ENCODE data around the gene C15orf62. TPM values are rescaled to one million over a fixed set of nuclear protein-coding genes. Genes with fewer than 3 reads are reported as not detected.
A peak's percentile ranks its signal among the peaks of the same experiment; 100 is the strongest.

Gene C15orf62
- total RNA-seq, 2 donors from 2014 or later: 0.12 to 0.22 TPM

DNA sequence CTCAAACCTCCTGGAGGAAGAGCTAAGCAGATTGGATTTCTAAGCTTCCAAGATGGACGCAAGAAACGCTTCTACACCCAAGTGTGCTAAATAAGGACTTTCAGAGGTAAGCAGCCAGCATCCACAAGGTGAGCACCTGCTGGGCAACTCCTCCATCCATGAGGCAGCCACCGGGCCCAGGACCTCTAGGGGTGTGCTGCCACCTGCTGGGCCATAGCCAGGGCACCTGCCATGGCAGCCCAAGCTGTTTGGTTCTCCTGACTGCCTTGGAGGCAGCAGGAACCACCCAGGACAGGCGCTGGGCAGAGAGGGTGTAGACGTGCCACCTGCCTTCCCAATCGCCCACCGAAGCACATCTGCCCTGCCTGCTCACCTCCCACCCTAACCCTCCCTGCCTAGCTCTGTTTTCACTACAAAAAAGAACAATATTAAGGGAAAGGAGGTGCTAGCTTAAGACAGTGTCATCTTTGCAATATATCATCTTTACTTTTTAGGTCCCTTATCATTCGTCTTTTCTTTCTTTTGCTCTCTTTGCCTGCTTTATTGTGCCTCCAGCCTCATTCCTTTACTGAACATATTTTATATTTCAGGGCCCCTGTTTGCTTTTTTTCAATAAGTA, 12.9 kb downstream of the C15orf62 start:
- Mint-ChIP-seq H3K9me3 (no peaks in the 10 kb centered on the region), H3K4me3 (no peak overlapping the region), H3K27ac (peak overlapping the region in 1 of 2 donors; percentile 3), H3K27me3 (no peaks in the 10 kb centered on the region), H3K4me1 (ENCODE audit: low read depth in 2 of 2) (peaks cover 14 to 28% of the 10 kb centered on the region in 2 donors), H3K36me3 (peaks cover 5% of the 10 kb centered on the region)
- DNase-seq (ENCODE audit: low spot score) (peak; percentile 71), ATAC-seq (peak; percentile 87 to 93)

DNA sequence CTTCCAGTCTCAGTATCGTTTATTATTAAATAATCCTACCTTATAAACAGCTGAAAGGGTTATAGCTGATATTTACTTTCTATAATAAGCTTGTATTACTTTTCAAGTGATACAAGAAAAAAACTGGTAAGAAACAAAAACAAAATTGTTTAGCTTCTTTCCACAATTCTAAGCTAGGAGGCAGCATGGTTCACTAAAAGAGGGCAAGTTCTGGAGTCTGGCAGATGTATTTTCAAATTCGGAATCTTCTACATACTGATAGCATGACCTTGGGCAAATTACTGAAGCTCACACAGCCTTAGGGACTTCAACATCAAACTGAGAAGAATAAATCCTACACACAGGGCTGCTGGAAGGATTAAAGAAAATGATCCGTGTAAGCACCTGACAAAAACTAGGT, 15.4 kb downstream of the C15orf62 start:
- H3K4me3 Mint-ChIP-seq: no peak overlapping the region
- H3K27me3 Mint-ChIP-seq: no peaks in the 10 kb centered on the region
- DNase-seq (ENCODE audit: low spot score) (no peak), ATAC-seq (no peak)
- H3K27ac Mint-ChIP-seq: no peak overlapping the region
- no peaks in the 10 kb centered on the region for H3K9me3 Mint-ChIP-seq
- H3K4me1 Mint-ChIP-seq (ENCODE audit: low read depth in 2 of 2): peaks cover 21 to 34% of the 10 kb centered on the region in 2 donors
- H3K36me3 Mint-ChIP-seq: no peaks in the 10 kb centered on the region

DNA sequence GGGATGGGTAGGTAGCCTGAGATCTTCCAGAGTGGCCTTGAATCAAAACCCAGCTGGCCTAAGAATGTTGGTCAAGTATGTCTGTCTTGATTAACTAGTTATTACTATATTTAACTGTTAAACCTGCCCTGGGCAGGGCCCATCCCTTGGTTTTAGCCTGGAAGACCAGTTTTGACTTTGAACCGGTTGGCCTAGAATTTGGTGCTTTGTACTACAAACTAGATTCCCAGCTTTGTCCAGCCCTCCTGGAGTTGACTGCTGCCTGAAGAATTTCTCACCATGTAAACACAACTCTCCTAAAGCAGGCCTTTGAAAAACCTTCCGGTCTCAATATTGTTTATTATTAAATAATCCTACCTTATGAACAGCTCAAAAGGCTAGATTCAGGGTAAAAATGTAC, 16.0 kb downstream of the C15orf62 start:
- no peaks in the 10 kb centered on the region for H3K27me3 Mint-ChIP-seq
- H3K4me3 Mint-ChIP-seq: no peak overlapping the region
- ATAC-seq (no peak), DNase-seq (ENCODE audit: low spot score) (no peak)
- H3K9me3 Mint-ChIP-seq: no peaks in the 10 kb centered on the region
- H3K4me1 Mint-ChIP-seq (ENCODE audit: low read depth in 2 of 2): peaks cover 21 to 34% of the 10 kb centered on the region in 2 donors
- H3K27ac Mint-ChIP-seq: no peak overlapping the region
- no peaks in the 10 kb centered on the region for H3K36me3 Mint-ChIP-seq

DNA sequence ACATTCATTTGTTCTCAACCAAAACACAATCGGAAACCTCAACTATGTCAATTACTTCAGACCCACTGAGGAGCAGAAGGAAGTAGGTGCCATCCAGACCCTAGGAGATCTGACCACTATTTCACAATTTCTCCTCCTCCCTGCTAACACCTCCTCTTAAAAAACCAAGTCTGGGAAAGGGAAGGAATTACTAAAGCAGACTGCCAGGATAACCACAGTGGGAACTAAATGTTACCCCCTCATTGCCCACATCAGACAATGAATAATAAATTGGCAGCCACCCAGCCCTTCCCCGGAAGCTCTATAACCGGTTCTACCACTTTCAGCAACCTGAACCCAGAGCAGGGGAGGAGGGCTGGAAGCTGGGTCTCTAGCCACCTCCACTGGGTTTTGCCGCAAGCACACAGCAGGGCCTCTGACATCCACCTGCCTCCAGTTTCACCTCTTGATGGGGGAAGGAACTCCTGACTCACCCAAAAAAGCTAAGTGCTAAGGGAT, 17.6 kb downstream of the C15orf62 start:
- peak; percentile 45 for DNase-seq (ENCODE audit: low spot score)
- peak overlapping the region; percentile 39 to 57 for H3K27ac Mint-ChIP-seq
- H3K9me3 Mint-ChIP-seq: no peaks in the 10 kb centered on the region
- peak; percentile 45 to 50 for ATAC-seq
- peak overlapping the region; percentile 18 for H3K4me3 Mint-ChIP-seq
- peaks cover 21 to 34% of the 10 kb centered on the region in 2 donors for H3K4me1 Mint-ChIP-seq (ENCODE audit: low read depth in 2 of 2)
- H3K27me3 Mint-ChIP-seq: no peaks in the 10 kb centered on the region
- no peaks in the 10 kb centered on the region for H3K36me3 Mint-ChIP-seq

DNA sequence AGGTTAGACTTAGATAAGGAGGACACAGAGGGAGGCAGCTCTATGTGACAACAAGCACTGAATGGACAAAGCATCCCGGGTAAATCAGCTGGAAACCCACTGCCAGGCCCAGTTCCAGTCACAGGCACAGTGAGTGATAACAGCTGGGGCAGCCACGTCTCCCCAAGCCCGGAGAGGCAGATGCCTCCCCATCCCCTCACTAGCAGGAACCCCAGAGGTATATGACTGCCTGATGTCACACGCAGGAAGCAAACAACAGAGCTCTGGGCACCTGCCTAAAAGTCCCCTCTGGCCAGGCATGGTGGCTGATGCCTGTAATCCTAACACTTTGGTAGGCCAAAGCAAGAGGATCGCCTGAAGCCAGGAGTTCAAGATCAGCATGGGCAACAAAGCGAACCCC, 18.2 kb downstream of the C15orf62 start:
- Mint-ChIP-seq H3K4me1 (ENCODE audit: low read depth in 2 of 2) (peaks cover 22 to 30% of the 10 kb centered on the region in 2 donors), H3K36me3 (no peaks in the 10 kb centered on the region), H3K27ac (peak overlapping the region in 1 of 2 donors; percentile 57), H3K27me3 (no peaks in the 10 kb centered on the region), H3K9me3 (no peaks in the 10 kb centered on the region), H3K4me3 (peak overlapping the region; percentile 18)
- ATAC-seq (no peak), DNase-seq (ENCODE audit: low spot score) (peak; percentile 37)

DNA sequence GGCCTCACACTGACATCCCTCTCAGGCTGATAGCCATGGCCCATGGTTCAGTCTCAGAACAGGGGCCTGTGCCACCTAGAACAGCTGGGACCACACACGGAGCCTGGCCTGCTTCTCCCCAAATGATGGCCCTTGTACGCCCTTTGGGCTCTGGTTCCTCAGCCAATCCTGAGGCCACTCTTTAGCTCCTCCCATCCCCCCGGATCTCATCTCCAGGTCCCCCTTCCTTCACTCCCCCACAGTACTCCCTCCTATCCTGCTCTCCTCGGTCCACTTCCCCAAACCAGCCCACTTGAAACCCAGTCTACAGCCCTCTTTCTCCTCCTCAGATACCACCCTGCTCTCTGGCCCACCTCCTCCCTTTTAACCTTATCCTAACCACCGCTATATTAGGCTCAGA, 19.3 kb downstream of the C15orf62 start:
- H3K27ac Mint-ChIP-seq: peak overlapping the region in 1 of 2 donors; percentile 55
- no peak overlapping the region for H3K4me3 Mint-ChIP-seq

DNA sequence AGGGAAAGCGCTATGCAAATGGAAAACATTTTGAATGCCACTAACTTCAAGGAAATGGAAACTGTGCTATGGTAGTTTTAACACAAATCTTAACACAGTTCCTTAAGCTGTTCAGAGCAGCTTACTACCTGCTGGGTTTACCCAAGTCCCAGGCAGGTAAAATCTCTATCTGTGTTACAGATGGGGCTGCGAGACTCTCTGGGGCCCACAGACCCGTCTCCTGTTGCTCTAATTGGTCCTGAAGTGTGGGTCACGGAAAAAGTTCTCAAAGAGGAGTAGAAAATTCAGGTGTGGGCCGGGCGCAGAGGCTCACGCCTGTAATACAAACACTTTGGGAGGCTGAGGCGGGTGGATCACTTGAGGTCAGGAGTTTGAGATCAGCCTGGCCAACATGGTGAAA, 20.2 kb downstream of the C15orf62 start:
- ATAC-seq (no peak), DNase-seq (ENCODE audit: low spot score) (no peak)
- Mint-ChIP-seq H3K4me3 (no peak overlapping the region), H3K27me3 (no peaks in the 10 kb centered on the region), H3K4me1 (ENCODE audit: low read depth in 2 of 2) (peaks cover 32 to 34% of the 10 kb centered on the region in 2 donors), H3K27ac (no peak overlapping the region), H3K9me3 (no peaks in the 10 kb centered on the region), H3K36me3 (peaks cover 4% of the 10 kb centered on the region)

More for the DNA sequence above, 19.3 kb downstream of the C15orf62 start:
- DNase-seq (ENCODE audit: low spot score) (peak; percentile 38), ATAC-seq (no peak)
- H3K27me3 Mint-ChIP-seq: no peaks in the 10 kb centered on the region
- no peaks in the 10 kb centered on the region for H3K9me3 Mint-ChIP-seq
- peaks cover 32 to 34% of the 10 kb centered on the region in 2 donors for H3K4me1 Mint-ChIP-seq (ENCODE audit: low read depth in 2 of 2)
- H3K36me3 Mint-ChIP-seq: peaks cover 4% of the 10 kb centered on the region

DNA sequence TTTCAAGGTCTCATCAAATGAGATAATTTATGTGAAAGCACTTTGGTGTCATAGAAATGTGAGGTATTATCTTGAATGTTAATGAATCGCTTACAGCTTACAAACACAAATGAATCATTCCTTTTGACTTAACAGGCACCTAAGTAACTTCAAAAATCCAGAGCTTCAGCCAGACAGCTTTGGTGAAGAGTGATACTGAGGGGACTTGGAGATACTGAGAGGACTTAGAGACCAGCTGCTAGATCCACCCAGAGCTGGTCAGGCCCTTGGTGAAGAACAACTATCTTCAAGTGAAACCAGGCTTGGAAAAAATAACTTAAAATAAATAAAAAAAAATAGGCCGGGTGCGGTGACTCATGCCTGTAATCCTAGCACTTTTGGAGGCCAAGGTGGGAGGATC, 20.9 kb downstream of the C15orf62 start:
- DNase-seq (ENCODE audit: low spot score): no peak
- Mint-ChIP-seq H3K36me3 (peaks cover 4% of the 10 kb centered on the region), H3K4me3 (no peak overlapping the region), H3K9me3 (no peaks in the 10 kb centered on the region), H3K27ac (no peak overlapping the region), H3K4me1 (ENCODE audit: low read depth in 2 of 2) (peaks cover 32 to 34% of the 10 kb centered on the region in 2 donors), H3K27me3 (no peaks in the 10 kb centered on the region)
- no peak for ATAC-seq

DNA sequence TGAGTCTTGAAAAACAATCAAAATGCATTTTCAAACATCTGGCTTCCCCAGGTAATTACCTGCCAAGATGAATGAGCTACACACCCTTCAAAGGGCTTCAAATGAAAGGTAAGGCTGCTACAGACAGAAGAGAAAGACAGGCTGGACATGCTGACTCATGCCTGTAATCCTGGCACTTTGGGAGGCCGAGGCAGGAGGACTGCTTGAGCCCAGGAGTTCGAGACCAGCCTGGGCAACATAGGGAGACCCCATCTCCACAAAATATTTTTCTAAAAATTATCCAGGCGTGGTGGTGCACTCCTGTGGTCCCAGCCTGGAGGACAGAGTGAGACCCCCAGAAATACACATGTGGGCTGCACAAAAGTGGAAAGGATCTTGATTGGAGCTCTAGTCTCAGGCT, 22.6 kb downstream of the C15orf62 start:
- Mint-ChIP-seq H3K4me3 (no peak overlapping the region), H3K9me3 (no peaks in the 10 kb centered on the region), H3K27ac (no peak overlapping the region), H3K36me3 (peaks cover 4% of the 10 kb centered on the region), H3K4me1 (ENCODE audit: low read depth in 2 of 2) (peaks cover 25 to 26% of the 10 kb centered on the region in 2 donors), H3K27me3 (no peaks in the 10 kb centered on the region)
- DNase-seq (ENCODE audit: low spot score): peak; percentile 31
- ATAC-seq: no peak

DNA sequence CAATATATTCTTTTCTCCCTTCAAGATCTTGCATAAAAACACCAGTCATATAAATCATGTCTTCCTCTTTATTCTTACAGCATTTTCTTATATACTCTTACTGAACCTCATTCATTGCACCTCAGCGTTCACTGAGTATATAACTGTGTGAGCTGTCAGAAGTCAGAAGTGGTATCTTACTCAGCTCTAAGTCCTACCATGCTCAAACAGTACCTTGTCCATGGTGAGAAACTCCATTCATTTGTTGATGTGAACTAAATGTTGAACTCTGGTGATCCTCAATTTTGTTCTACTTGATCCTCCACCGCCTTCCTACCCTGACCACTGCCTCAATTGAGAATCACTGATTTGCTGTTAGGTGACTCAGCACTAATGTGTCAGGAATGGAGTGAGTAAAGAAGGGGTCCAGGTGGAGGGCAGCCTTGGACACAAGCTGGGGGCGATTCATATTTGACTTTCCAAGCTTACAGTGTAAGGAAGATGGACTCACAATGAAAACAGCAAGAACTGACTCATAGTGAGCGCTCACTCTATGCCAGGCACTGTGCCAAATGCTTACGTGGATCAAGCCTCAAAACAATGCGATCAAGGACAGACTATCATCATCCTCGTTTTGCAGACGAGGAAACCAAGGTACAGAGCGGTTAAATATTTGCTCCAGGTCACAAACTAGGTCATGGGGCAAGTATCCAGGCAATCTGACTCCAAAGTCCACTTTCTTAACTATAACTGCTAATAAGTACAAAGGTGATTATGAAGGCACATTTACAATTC, 23.6 kb downstream of the C15orf62 start:
- Mint-ChIP-seq H3K27me3 (no peaks in the 10 kb centered on the region), H3K36me3 (peaks cover 4% of the 10 kb centered on the region), H3K9me3 (no peaks in the 10 kb centered on the region), H3K4me1 (ENCODE audit: low read depth in 2 of 2) (peaks cover 23 to 24% of the 10 kb centered on the region in 2 donors), H3K27ac (peak overlapping the region in 1 of 2 donors; percentile 64), H3K4me3 (peak overlapping the region; percentile 1)
- ATAC-seq: peak in 1 of 2 donors; percentile 80
- no peak for DNase-seq (ENCODE audit: low spot score)

DNA sequence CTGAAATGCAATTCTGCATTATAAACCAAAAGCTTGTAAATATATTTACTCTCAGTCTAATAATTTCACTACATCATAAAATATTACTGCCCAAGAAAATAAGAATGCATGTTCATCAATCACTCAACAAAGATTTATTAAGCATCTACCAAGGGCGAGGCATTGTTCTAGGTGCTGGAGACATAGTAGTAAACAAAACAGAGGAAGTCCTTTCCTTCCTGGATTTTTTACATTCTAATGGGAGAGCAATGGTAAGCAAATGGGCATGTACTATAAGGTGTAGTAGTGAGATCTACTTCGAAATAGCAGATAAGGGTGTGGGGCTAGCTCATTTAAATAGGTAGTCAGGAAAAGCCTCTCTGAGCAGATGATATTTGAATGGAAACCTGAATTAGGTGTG, 26.3 kb downstream of the C15orf62 start:
- Mint-ChIP-seq H3K4me3 (no peak overlapping the region), H3K9me3 (no peaks in the 10 kb centered on the region), H3K4me1 (ENCODE audit: low read depth in 2 of 2) (peaks cover 20 to 22% of the 10 kb centered on the region in 2 donors), H3K27ac (no peak overlapping the region), H3K36me3 (peaks cover 7% of the 10 kb centered on the region), H3K27me3 (no peaks in the 10 kb centered on the region)
- no peak for ATAC-seq
- no peak for DNase-seq (ENCODE audit: low spot score)

DNA sequence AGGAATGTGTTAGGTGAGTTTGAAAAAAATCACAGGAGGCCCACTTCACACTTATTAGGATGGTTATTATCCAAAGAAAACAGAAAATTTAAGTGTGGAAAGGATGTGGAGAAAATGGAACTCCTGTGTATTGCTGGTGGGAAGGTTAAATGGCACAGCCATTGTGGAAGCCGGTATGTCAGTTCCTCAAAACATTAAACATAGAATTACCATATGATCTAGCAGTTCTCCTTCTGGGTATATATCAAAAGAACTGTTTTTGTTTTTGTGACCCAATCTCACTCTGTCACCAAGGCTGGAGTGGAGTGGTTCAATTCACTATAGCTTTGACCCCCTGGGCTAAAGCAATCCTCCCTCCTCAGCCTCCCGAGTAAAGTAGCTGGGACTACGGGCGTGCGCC, 26.7 kb downstream of the C15orf62 start:
- H3K27me3 Mint-ChIP-seq: no peaks in the 10 kb centered on the region
- H3K9me3 Mint-ChIP-seq: no peaks in the 10 kb centered on the region
- peaks cover 10% of the 10 kb centered on the region for H3K36me3 Mint-ChIP-seq
- DNase-seq (ENCODE audit: low spot score): no peak
- no peak overlapping the region for H3K27ac Mint-ChIP-seq
- no peak for ATAC-seq
- no peak overlapping the region for H3K4me3 Mint-ChIP-seq
- peaks cover 20 to 24% of the 10 kb centered on the region in 2 donors for H3K4me1 Mint-ChIP-seq (ENCODE audit: low read depth in 2 of 2)

DNA sequence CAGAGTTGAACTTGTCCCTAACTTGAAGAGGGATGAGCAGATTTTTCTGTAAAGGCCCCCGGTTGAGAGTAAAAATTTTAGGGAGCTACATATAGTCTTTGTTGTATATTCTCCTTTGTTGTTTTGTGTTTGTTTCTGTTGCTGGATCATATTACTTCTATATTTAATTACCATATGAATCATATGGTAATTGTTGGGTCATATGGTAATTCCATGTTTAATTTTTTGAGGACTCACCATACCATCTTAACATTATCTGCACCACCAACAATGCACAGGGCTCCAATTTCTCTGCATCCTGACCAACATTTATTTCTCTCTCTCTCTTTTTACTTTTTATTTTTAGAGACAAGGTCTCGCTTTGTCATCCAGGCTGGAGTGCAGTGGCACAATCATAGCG, 29.7 kb downstream of the C15orf62 start:
- H3K27me3 Mint-ChIP-seq: no peaks in the 10 kb centered on the region
- peaks cover 14 to 25% of the 10 kb centered on the region in 2 donors for H3K4me1 Mint-ChIP-seq (ENCODE audit: low read depth in 2 of 2)
- H3K4me3 Mint-ChIP-seq: no peak overlapping the region
- no peak overlapping the region for H3K27ac Mint-ChIP-seq
- no peak for DNase-seq (ENCODE audit: low spot score)
- peaks cover 10% of the 10 kb centered on the region for H3K36me3 Mint-ChIP-seq
- H3K9me3 Mint-ChIP-seq: no peaks in the 10 kb centered on the region
- no peak for ATAC-seq

DNA sequence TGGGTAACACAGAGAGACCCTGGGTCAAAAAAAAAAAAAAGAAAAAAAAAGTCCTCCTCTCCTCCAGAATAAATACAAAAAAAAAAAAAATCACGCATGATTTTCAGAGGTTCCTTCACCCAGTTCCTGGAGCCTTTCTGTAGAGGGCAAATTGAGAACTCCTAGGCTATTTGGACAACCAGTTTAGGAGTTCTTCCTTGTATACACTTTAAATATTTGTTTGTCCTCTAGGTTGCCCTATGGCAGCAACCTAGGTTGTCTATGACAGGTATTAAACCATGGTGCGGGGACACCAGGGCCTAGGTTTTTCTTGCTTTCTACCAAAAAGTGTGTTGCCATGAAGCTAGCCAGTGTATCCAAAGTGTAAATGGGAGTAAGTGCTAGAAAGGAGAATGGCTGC, 33.3 kb downstream of the C15orf62 start:
- no peak for DNase-seq (ENCODE audit: low spot score)
- H3K4me3 Mint-ChIP-seq: no peak overlapping the region
- no peak for ATAC-seq
- no peaks in the 10 kb centered on the region for H3K27me3 Mint-ChIP-seq
- peaks cover 25 to 26% of the 10 kb centered on the region in 2 donors for H3K4me1 Mint-ChIP-seq (ENCODE audit: low read depth in 2 of 2)
- H3K36me3 Mint-ChIP-seq: peaks cover 10% of the 10 kb centered on the region
- H3K27ac Mint-ChIP-seq: no peak overlapping the region
- H3K9me3 Mint-ChIP-seq: no peaks in the 10 kb centered on the region

All from natural killer cell treated with Interleukin-12 subunit alpha and Interleukin-12 subunit beta and Interleukin-15 and Interleukin-18, amount 100 ng/mL, for 72 hours (primary cell).